Measurements from ENCODE around the gene TLE2. TPM values are rescaled to one million over a fixed set of nuclear protein-coding genes. Genes with fewer than 3 reads are reported as not detected.

Gene TLE2
- total and polyA plus RNA-seq, 2 donors (not counting 3 experiments of a cell fraction or from before 2014, with no cell fraction given), result 32.0 to 38.8 TPM

- no peaks in the 10 kb centered on the region for H3K79me2 ChIP-seq (ENCODE audit: control insufficient read depth, insufficient read depth, low read length)
- H3K4me1 ChIP-seq (ENCODE audit: control insufficient read depth, extremely low read depth, insufficient read depth, low read length), result no peaks in the 10 kb centered on the region
- intact Hi-C loops (cut with micrococcal nuclease), result no loop called here
- no peak for FAIRE-seq
- no peaks in the 10 kb centered on the region for H4K20me1 ChIP-seq (replicated peaks; ENCODE audit: control insufficient read depth, extremely low read depth, insufficient read depth, low read length)
- H2AFZ ChIP-seq (ENCODE audit: low read depth, low read length), result no peak overlapping the region
- H3K9ac ChIP-seq (replicated peaks; ENCODE audit: extremely low read depth, insufficient read depth, low read length), result no peak overlapping the region
- no peak for DNase-seq (ENCODE audit: low read depth, low spot score)
- H3K36me3 ChIP-seq (ENCODE audit: control insufficient read depth in 2 of 2, extremely low read depth in 1 of 2, insufficient read depth in 2 of 2, low read length in 2 of 2), result peaks cover 0 to 13% of the 10 kb centered on the region in 2 experiments
- H3K9me3 ChIP-seq (replicated peaks; ENCODE audit: control insufficient read depth, insufficient read depth, low read length), result no peaks in the 10 kb centered on the region
- no peak for TF ChIP-seq POLR2A (IDR thresholded peaks at IDR 0.05; ENCODE audit: low read depth, low read length)
- TF ChIP-seq EZH2 (IDR thresholded peaks at IDR 0.05; ENCODE audit: borderline replicate concordance, low read depth, low read length, severe bottlenecking), result no peak
- no peak for TF ChIP-seq POLR2AphosphoS5 (IDR thresholded peaks at IDR 0.05; ENCODE audit: insufficient read depth, low read depth, low read length)
- no peak for TF ChIP-seq GATA2 (IDR thresholded peaks at IDR 0.05; ENCODE audit: insufficient read depth, insufficient read length, low read depth, low read length)
- TF ChIP-seq CTCF (IDR thresholded peaks at IDR 0.05; ENCODE audit: extremely low read depth in 1 of 2, insufficient read depth in 1 of 2, low read depth in 1 of 2, low read length in 2 of 2), result no peak
- no peak for TF ChIP-seq FOS (IDR thresholded peaks at IDR 0.05; ENCODE audit: borderline replicate concordance, insufficient read depth, low read length)
- no peak for TF ChIP-seq MYC (IDR thresholded peaks at IDR 0.05; ENCODE audit: low read depth, low read length)
- TF ChIP-seq JUN (IDR thresholded peaks at IDR 0.05; ENCODE audit: borderline replicate concordance, insufficient read depth, insufficient read length, low read depth), result no peak
- no peak for TF ChIP-seq MAX (IDR thresholded peaks at IDR 0.05; ENCODE audit: insufficient read depth, insufficient read length)
- ChIA-PET POLR2A (no interaction called here), CTCF (interaction anchor here (3.0 kb wide), 1 partner anchor 10 kb away, joined by 11 read pairs; the partner anchor contains the start of gene TLE2)
- dilution Hi-C loops (cut with MboI; ENCODE audit: extremely low pct_ligation_motif_present, low sequenced_read_pairs), result no loop called here
- no TSS peak for BruUV-seq (replicated peaks)
- H3K4me3 ChIP-seq (replicated peaks in 1 of 3; ENCODE audit: insufficient read depth in 1 of 3, low read depth in 1 of 3, low read length in 3 of 3), result no peak overlapping the region
- H3K27ac ChIP-seq (ENCODE audit: insufficient read depth, low read depth, low read length), result no peak overlapping the region
- H3K4me2 ChIP-seq (ENCODE audit: insufficient read depth, low read length), result no peak overlapping the region
- no peaks in the 10 kb centered on the region for H3K27me3 ChIP-seq (ENCODE audit: control insufficient read depth in 2 of 2, insufficient read depth in 2 of 2, low read length in 2 of 2)
- H3K9me1 ChIP-seq (replicated peaks; ENCODE audit: control insufficient read depth, extremely low read depth, insufficient read depth, low read length), result no peaks in the 10 kb centered on the region
Observed at GRCh38 chr19:3017923-3018322, 11.2 kb downstream of the TLE2 start.

Data from endothelial cell of umbilical vein (primary cell).